ENCODE measurements around the gene STIM1.

Gene STIM1

DNA sequence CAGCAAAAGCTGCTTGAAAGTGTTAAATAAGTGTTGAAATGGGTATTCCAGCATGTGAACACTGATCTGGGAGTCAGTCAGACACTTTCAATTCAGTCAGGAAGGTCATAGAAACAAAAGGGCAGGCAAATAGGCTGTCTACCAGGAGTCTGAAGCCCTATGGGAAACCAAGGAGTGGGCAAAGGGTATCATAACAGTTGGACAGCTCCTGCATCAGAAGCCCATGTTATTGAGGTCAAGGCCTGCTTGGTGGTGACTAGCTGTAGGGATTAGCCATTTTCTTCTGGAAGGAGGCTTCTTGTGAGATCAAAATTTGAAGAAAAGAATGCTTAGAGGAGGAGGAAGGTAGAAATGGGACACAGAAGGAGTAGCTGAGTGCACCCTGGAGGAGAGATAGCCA is 97.3 kb downstream of the STIM1 start:
- Histone ChIP-seq H3K79me2 (ENCODE audit: insufficient read depth, low read length) (no peaks in the 10 kb centered on the region), H3K9ac (ENCODE audit: low read length) (no peak overlapping the region), H3K4me2 (ENCODE audit: low read depth, low read length, poor library complexity, severe bottlenecking) (no peak overlapping the region), H3K36me3 (ENCODE audit: low read length) (no peaks in the 10 kb centered on the region), H3K9me2 (replicated peaks; ENCODE audit: insufficient read depth, low read length) (no peaks in the 10 kb centered on the region), H4K20me1 (ENCODE audit: low read depth, low read length) (peaks cover 8% of the 10 kb centered on the region; the same call in 1 of the 2 replicates), H3K27me3 (ENCODE audit: low read length) (no peaks in the 10 kb centered on the region), H3K4me3 (ENCODE audit: insufficient read depth, low read length, poor library complexity, severe bottlenecking) (no peak overlapping the region), H3K27ac (ENCODE audit: low read depth, low read length) (no peak overlapping the region), H3F3A (ENCODE audit: insufficient read depth) (no peaks in the 10 kb centered on the region), H3K9me3 (ENCODE audit: insufficient read depth, low read length) (no peaks in the 10 kb centered on the region), H2AFZ (ENCODE audit: low read depth, low read length, severe bottlenecking) (no peak overlapping the region)
- TF ChIP-seq EZH2phosphoT487 (conservative IDR thresholded peaks at IDR 0.05; ENCODE audit: low read length) (no peak), CTCF (IDR thresholded peaks at IDR 0.05; ENCODE audit: insufficient read depth, low read length, poor library complexity, severe bottlenecking) (no peak)

DNA sequence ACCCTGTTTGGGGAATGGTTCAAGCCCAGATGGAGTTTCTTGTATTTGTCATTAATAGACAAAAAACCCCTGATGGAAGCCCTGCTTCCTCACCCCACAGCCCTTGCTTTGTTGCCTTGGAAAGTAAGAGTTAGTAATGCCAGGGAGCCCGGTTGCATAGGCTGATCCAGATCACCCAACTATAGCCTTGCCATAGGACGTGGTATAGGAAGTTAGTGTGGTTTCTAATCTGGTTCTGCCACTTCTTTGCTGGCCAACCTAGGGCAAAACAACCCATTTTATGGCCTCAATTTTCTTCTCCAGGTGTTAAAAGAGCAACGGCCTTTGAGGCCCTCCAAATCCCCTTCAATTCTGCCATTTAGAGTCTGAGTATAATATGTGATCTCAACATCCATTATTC is 97.9 kb downstream of the STIM1 start:
- no peak overlapping the region for H3K9ac ChIP-seq (ENCODE audit: low read length)
- H4K20me1 ChIP-seq (ENCODE audit: low read depth, low read length), result peaks cover 8% of the 10 kb centered on the region; the same call in 1 of the 2 replicates
- no peaks in the 10 kb centered on the region for H3K27me3 ChIP-seq (ENCODE audit: low read length)
- TF ChIP-seq CTCF (IDR thresholded peaks at IDR 0.05; ENCODE audit: insufficient read depth, low read length, poor library complexity, severe bottlenecking) (no peak), EZH2phosphoT487 (conservative IDR thresholded peaks at IDR 0.05; ENCODE audit: low read length) (no peak)
- no peaks in the 10 kb centered on the region for H3K79me2 ChIP-seq (ENCODE audit: insufficient read depth, low read length)
- H3K36me3 ChIP-seq (ENCODE audit: low read length), result no peaks in the 10 kb centered on the region
- no peak overlapping the region for H3K4me2 ChIP-seq (ENCODE audit: low read depth, low read length, poor library complexity, severe bottlenecking)
- no peaks in the 10 kb centered on the region for H3F3A ChIP-seq (ENCODE audit: insufficient read depth)
- no peak overlapping the region for H2AFZ ChIP-seq (ENCODE audit: low read depth, low read length, severe bottlenecking)
- H3K4me3 ChIP-seq (ENCODE audit: insufficient read depth, low read length, poor library complexity, severe bottlenecking), result no peak overlapping the region
- no peak overlapping the region for H3K27ac ChIP-seq (ENCODE audit: low read depth, low read length)
- no peaks in the 10 kb centered on the region for H3K9me2 ChIP-seq (replicated peaks; ENCODE audit: insufficient read depth, low read length)
- no peaks in the 10 kb centered on the region for H3K9me3 ChIP-seq (ENCODE audit: insufficient read depth, low read length)

DNA sequence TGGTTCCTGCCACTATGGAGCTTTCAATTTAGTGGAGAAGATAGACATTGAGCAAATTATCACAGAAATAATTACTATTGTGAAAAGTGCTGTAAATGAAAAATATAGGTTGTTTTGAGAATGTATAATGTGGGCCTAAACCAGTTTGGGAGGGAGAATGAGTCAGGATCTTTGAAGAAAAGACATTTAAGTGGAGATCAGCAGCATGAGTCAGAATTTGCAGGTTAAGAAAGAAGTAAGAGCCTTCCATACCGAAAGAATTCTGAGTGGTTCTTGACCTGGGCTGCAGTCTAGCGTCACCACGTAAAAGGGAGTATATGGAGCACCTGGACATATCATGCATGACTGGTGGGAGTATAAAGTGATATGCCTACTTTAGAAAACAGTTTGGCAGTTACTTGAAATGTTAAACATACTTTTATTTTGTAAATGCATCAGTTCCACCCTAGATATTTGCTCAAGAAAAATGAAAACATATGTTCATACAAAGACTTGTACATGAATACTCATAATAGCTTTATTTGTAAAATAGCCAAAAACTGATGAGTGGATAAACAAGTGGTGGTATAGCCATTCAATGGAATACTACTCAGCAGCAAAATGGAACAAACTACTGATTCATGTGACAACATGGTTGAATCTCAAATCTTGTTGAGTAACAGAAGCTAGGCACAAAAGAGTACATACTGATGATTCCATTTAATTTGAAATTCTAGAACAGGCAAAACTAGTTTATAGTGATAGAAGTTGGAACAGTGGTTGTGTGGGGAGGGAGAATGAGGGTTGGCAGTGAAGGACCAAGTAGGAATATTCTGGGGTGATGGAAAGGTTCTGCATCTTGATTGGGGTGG is 99.2 kb downstream of the STIM1 start:
- Histone ChIP-seq H3K36me3 (ENCODE audit: low read length) (no peaks in the 10 kb centered on the region), H3K4me2 (ENCODE audit: low read depth, low read length, poor library complexity, severe bottlenecking) (no peak overlapping the region), H3K9me2 (replicated peaks; ENCODE audit: insufficient read depth, low read length) (no peaks in the 10 kb centered on the region), H2AFZ (ENCODE audit: low read depth, low read length, severe bottlenecking) (no peak overlapping the region), H3K27me3 (ENCODE audit: low read length) (no peaks in the 10 kb centered on the region), H3K27ac (ENCODE audit: low read depth, low read length) (no peak overlapping the region), H3K9me3 (ENCODE audit: insufficient read depth, low read length) (no peaks in the 10 kb centered on the region), H3K4me3 (ENCODE audit: insufficient read depth, low read length, poor library complexity, severe bottlenecking) (no peak overlapping the region), H3K79me2 (ENCODE audit: insufficient read depth, low read length) (no peaks in the 10 kb centered on the region), H3F3A (ENCODE audit: insufficient read depth) (no peaks in the 10 kb centered on the region), H3K9ac (ENCODE audit: low read length) (no peak overlapping the region), H4K20me1 (ENCODE audit: low read depth, low read length) (0 out of 2 replicates have a peak, but pooled peaks cover 3% of the 10 kb centered on the region)
- TF ChIP-seq CTCF (IDR thresholded peaks at IDR 0.05; ENCODE audit: insufficient read depth, low read length, poor library complexity, severe bottlenecking) (no peak), EZH2phosphoT487 (conservative IDR thresholded peaks at IDR 0.05; ENCODE audit: low read length) (no peak)

Data from SU-DHL-6 (cell line).